ENCODE data around the gene TUT1.

- no peak for TF ChIP-seq CTCF (conservative IDR thresholded peaks at IDR 0.05; ENCODE audit: low read depth in 2 of 2)
- no peak for TF ChIP-seq EZH2phosphoT487 (IDR thresholded peaks at IDR 0.05; ENCODE audit: unreplicated experiment)
- no peak for TF ChIP-seq ZNF331 (CRISPR knock-in tag; IDR thresholded peaks at IDR 0.05; ENCODE audit: low read depth)
- TF ChIP-seq REST (IDR thresholded peaks at IDR 0.05; ENCODE audit: unreplicated experiment): no peak
- no peak for TF ChIP-seq EZH2 (IDR thresholded peaks at IDR 0.05; ENCODE audit: low read depth, unreplicated experiment)
- no peak for TF ChIP-seq POLR2AphosphoS5 (IDR thresholded peaks at IDR 0.05; ENCODE audit: low read depth)
- TF ChIP-seq CREB1 (CRISPR knock-in tag; IDR thresholded peaks at IDR 0.05; ENCODE audit: low read depth): no peak
- no peak for TF ChIP-seq ETS1 (IDR thresholded peaks at IDR 0.05)
- no peak for TF ChIP-seq JUNB (IDR thresholded peaks at IDR 0.05; ENCODE audit: unreplicated experiment)
- TF ChIP-seq STAT1 (IDR thresholded peaks at IDR 0.05; ENCODE audit: unreplicated experiment): no peak
Observed at GRCh38 chr11:62575156-62575555, 16.2 kb downstream of the TUT1 start.

Measured in GM23338 (cell line).